HepG2 (cell line): ENCODE results near the gene IL22RA1. TPM values are rescaled to one million over a fixed set of nuclear protein-coding genes. Genes with fewer than 3 reads are reported as not detected.
A peak's percentile ranks its signal among the peaks of the same experiment; 100 is the strongest.

Experiments
- ARNT ChIP-seq: fragments of 450-650 bp; IDR thresholded peaks from 2 replicates; pipeline ENCODE4 v1.6.1; 2017
- GTF2F1 ChIP-seq: fragments of 150-350 bp; IDR thresholded peaks from 2 replicates; pipeline ENCODE4 v1.6.1; 2014; ENCODE audit warnings: low read length
- GZF1 ChIP-seq: sonication (generic); formaldehyde crosslinking; IDR thresholded peaks from 2 replicates; pipeline ENCODE4 v1.5.1; 2020; ENCODE audit warnings: mild to moderate bottlenecking, missing genetic modification reagents
- HES4 ChIP-seq: sonication (generic); formaldehyde crosslinking; IDR thresholded peaks from 2 replicates; pipeline ENCODE4 v1.9.0; 2021; ENCODE audit warnings: mild to moderate bottlenecking, missing genetic modification reagents, borderline replicate concordance
- ISX ChIP-seq: sonication (generic); formaldehyde crosslinking; conservative IDR thresholded peaks from 2 replicates; pipeline ENCODE4 v1.5.0; 2020; ENCODE audit warnings: missing genetic modification reagents
- JUND ChIP-seq: sonication (generic); formaldehyde crosslinking; IDR thresholded peaks from 2 replicates; pipeline ENCODE4 v1.8.0; 2022; ENCODE audit warnings: mild to moderate bottlenecking, missing genetic modification reagents
- KLF9 ChIP-seq: IDR thresholded peaks from 2 replicates; pipeline ENCODE4 v1.6.1; 2016; ENCODE audit warnings: low read depth
- MTERF4 ChIP-seq: sonication (generic); formaldehyde crosslinking; IDR thresholded peaks from 2 replicates; pipeline ENCODE4 v1.8.0; 2023; ENCODE audit warnings: mild to moderate bottlenecking, missing genetic modification reagents
- NR2F1 ChIP-seq, 2 experiments: fragments of 450-650 bp in 1 of 2; formaldehyde crosslinking in 1 of 2; IDR thresholded peaks; 2 replicates each; pipeline versions ENCODE4 v1.5.0 to v1.6.1; 2016 to 2020; ENCODE audit warnings: mild to moderate bottlenecking in 1 of 2, missing compliant biosample characterization in 1 of 2, missing genetic modification reagents in 1 of 2, moderate library complexity in 1 of 2
- POGZ ChIP-seq: sonication (generic); formaldehyde crosslinking; IDR thresholded peaks from 2 replicates; pipeline ENCODE4 v1.4.0; 2020; ENCODE audit warnings: mild to moderate bottlenecking, missing genetic modification reagents
- SMARCE1 ChIP-seq: fragments of 450-650 bp; IDR thresholded peaks from 2 replicates; pipeline ENCODE4 v1.6.1; 2017; ENCODE audit warnings: borderline replicate concordance
- SNRNP70 ChIP-seq: fragments of 200-400 bp; formaldehyde crosslinking; IDR thresholded peaks from 2 replicates; pipeline ENCODE4 v1.6.1; 2017; ENCODE audit warnings: mild to moderate bottlenecking, low read depth, low read length, moderate library complexity
- SRSF4 ChIP-seq: fragments of 200-400 bp; formaldehyde crosslinking; IDR thresholded peaks from one replicate; pipeline ENCODE4 v1.6.1; 2018; ENCODE audit warnings: mild to moderate bottlenecking, low read depth, low read length, moderate library complexity; ENCODE audit not compliant: poor library complexity, severe bottlenecking
- STAT6 ChIP-seq: sonication (generic); formaldehyde crosslinking; IDR thresholded peaks from 2 replicates; pipeline ENCODE4 v1.4.0; 2020; ENCODE audit warnings: missing genetic modification reagents, mild to moderate bottlenecking, borderline replicate concordance
- THRA ChIP-seq: sonication (generic); formaldehyde crosslinking; IDR thresholded peaks from 2 replicates; pipeline ENCODE4 v1.4.0; 2020; ENCODE audit warnings: missing genetic modification reagents, borderline replicate concordance
- ZBTB43 ChIP-seq: sonication (generic); formaldehyde crosslinking; conservative IDR thresholded peaks from 2 replicates; pipeline ENCODE4 v1.4.0; 2020; ENCODE audit warnings: missing genetic modification reagents
- ZNF230 ChIP-seq: sonication (generic); formaldehyde crosslinking; IDR thresholded peaks from 2 replicates; pipeline ENCODE4 v1.4.0; 2020; ENCODE audit warnings: mild to moderate bottlenecking, missing genetic modification reagents
- ZNF326 ChIP-seq: sonication (generic); formaldehyde crosslinking; IDR thresholded peaks from 2 replicates; pipeline ENCODE4 v1.4.0; 2020; ENCODE audit warnings: missing genetic modification reagents, borderline replicate concordance
- ZNF441 ChIP-seq: sonication (generic); formaldehyde crosslinking; IDR thresholded peaks from 2 replicates; pipeline ENCODE4 v1.7.0; 2021; ENCODE audit warnings: missing genetic modification reagents, borderline replicate concordance
- ZNF672 ChIP-seq: sonication (generic); formaldehyde crosslinking; IDR thresholded peaks from 2 replicates; pipeline ENCODE4 v1.8.1; 2022; ENCODE audit warnings: missing genetic modification reagents
- ZNF775 ChIP-seq: sonication (generic); formaldehyde crosslinking; IDR thresholded peaks from 2 replicates; pipeline ENCODE4 v1.4.0; 2020; ENCODE audit warnings: missing genetic modification reagents, mild to moderate bottlenecking, moderate library complexity, borderline replicate concordance
- ZNF788 ChIP-seq: sonication (generic); formaldehyde crosslinking; IDR thresholded peaks from 2 replicates; pipeline ENCODE4 v1.5.0; 2020; ENCODE audit warnings: mild to moderate bottlenecking, missing genetic modification reagents, borderline replicate concordance
- polyA plus RNA-seq, 8 experiments: library from polyadenylated mRNA; depleted of rRNA in 3 of 8; stranded (reverse) in 7 of 8; unstranded in 1 of 8; fragments of >200 nt; fragmentation: Illumina TruSeq in 4 of 8; extraction: Trizol in 4 of 8; gene quantifications; 2 replicates each; pipeline versions ENCODE4 v1.2.1 to v1.2.3, GENCODE V29; 2011 to 2016; ENCODE audit warnings: low read depth in 4 of 8, missing spikeins in 1 of 8, mixed read lengths in 1 of 8; ENCODE audit not compliant: insufficient read depth in 1 of 8
- total RNA-seq, 5 experiments: library from RNA; depleted of rRNA; stranded (reverse); fragments of >200 nt; fragmentation: Illumina TruSeq; extraction: Trizol; gene quantifications; 2 replicates each; pipeline ENCODE4 v1.2.3, GENCODE V29; 2016; ENCODE audit warnings: low read depth in 1 of 5

The IL22RA1 gene
- total and polyA plus RNA-seq, 2 of the 13 experiments (the other 11 are each of a cell fraction or from before 2014, with no cell fraction given) = 4.4 to 10.2 TPM

GRCh38 chr1:24186993-24187790, 44.3 kb upstream of the IL22RA1 start, which contains the start of gene IFNLR1 (continued):
- no peak for TF ChIP-seq ZBTB43 (CRISPR knock-in tag)
- no peak for TF ChIP-seq ISX (CRISPR knock-in tag)
- no peak for TF ChIP-seq SNRNP70
- no peak for TF ChIP-seq ZNF326 (CRISPR knock-in tag)
- TF ChIP-seq GTF2F1 = no peak
- TF ChIP-seq ZNF788 (CRISPR knock-in tag) = no peak
- 0 out of 2 replicates have a peak, but pooled peaks have one; percentile 25 for TF ChIP-seq MTERF4 (CRISPR knock-in tag)
- TF ChIP-seq HES4 (CRISPR knock-in tag) = peak; percentile 41; the same call in 1 of the 2 replicates
- TF ChIP-seq ARNT = no peak
- no peak for TF ChIP-seq ZNF441 (CRISPR knock-in tag)
- no peak for TF ChIP-seq JUND (CRISPR knock-in tag)
- no peak for TF ChIP-seq NR2F1 (CRISPR knock-in tag; IDR thresholded peaks at IDR 0.05)
- TF ChIP-seq SRSF4 = no peak
- no peak for TF ChIP-seq SMARCE1
- no peak for TF ChIP-seq ZNF775
- no peak for TF ChIP-seq ZNF672 (CRISPR knock-in tag)
- no peak; the same call in 1 of the 2 replicates for TF ChIP-seq GZF1 (CRISPR knock-in tag)
- TF ChIP-seq ZNF230 (CRISPR knock-in tag) = 0 out of 2 replicates have a peak, but pooled peaks have one; percentile 26
- TF ChIP-seq KLF9 = no peak
- TF ChIP-seq STAT6 (CRISPR knock-in tag) = peak; percentile 52; the same call in 1 of the 2 replicates
- TF ChIP-seq THRA = 0 out of 2 replicates have a peak, but pooled peaks have one; percentile 9
- TF ChIP-seq POGZ (CRISPR knock-in tag) = no peak
